ENCODE data around the gene HSD17B10.

- TF ChIP-seq CTCF (IDR thresholded peaks at IDR 0.05) (no peak), EP300 (IDR thresholded peaks at IDR 0.05) (no peak), POLR2A (IDR thresholded peaks at IDR 0.05) (no peak)
These were observed 6.7 kb upstream of the HSD17B10 start for GRCh38 chrX:53440621-53441517.
